ENCODE measurements around the gene AUH.
"Not testable (repeated sequence)": the region's sequence is repeated elsewhere in the genome, so short reads cannot be mapped to it uniquely, and the experiment has no call there.

Gene AUH

GRCh38 chr9:91199739-91200497 lies 161.8 kb downstream of the AUH start:
- no peaks in the 10 kb centered on the region for H3K27me3 ChIP-seq (ENCODE audit: insufficient read depth, low read length)
- no peak overlapping the region for H2AFZ ChIP-seq (ENCODE audit: low read length, unreplicated experiment)
- peaks cover 48% of the 10 kb centered on the region for H3K4me1 ChIP-seq (ENCODE audit: control insufficient read depth, insufficient read depth, low read length, unreplicated experiment)
- H3K79me2 ChIP-seq (ENCODE audit: control insufficient read depth, insufficient read depth, low read length, unreplicated experiment) = no peaks in the 10 kb centered on the region
- peaks cover 10% of the 10 kb centered on the region; the same call in 1 of the 2 replicates for H3K36me3 ChIP-seq (ENCODE audit: insufficient read depth, low read length)
- H3K4me3 ChIP-seq (ENCODE audit: low read depth, low read length) = no peak overlapping the region; the same call in 1 of the 2 replicates
- H3K27ac ChIP-seq (ENCODE audit: low read depth, low read length) = peak overlapping the region; percentile 38; the same call in 1 of the 2 replicates

GRCh38 chr9:91198881-91199280 lies 162.8 kb downstream of the AUH start:
- Histone ChIP-seq H3K27ac (ENCODE audit: low read depth, low read length) (peak overlapping the region; percentile 95; the same call in 1 of the 2 replicates), H3K36me3 (ENCODE audit: insufficient read depth, low read length) (peaks cover 10% of the 10 kb centered on the region; the same call in 1 of the 2 replicates), H3K4me1 (ENCODE audit: control insufficient read depth, insufficient read depth, low read length, unreplicated experiment) (peaks cover 58% of the 10 kb centered on the region)
- H3K27me3 ChIP-seq (ENCODE audit: insufficient read depth, low read length); H3K4me3 ChIP-seq (ENCODE audit: low read depth, low read length); H3K79me2 ChIP-seq (ENCODE audit: control insufficient read depth, insufficient read depth, low read length, unreplicated experiment); H2AFZ ChIP-seq (ENCODE audit: low read length, unreplicated experiment): not testable (repeated sequence)

GRCh38 chr9:91198405-91198804 lies 163.3 kb downstream of the AUH start:
- peaks cover 60% of the 10 kb centered on the region for H3K4me1 ChIP-seq (ENCODE audit: control insufficient read depth, insufficient read depth, low read length, unreplicated experiment)
- no peaks in the 10 kb centered on the region for H3K79me2 ChIP-seq (ENCODE audit: control insufficient read depth, insufficient read depth, low read length, unreplicated experiment)

DNA sequence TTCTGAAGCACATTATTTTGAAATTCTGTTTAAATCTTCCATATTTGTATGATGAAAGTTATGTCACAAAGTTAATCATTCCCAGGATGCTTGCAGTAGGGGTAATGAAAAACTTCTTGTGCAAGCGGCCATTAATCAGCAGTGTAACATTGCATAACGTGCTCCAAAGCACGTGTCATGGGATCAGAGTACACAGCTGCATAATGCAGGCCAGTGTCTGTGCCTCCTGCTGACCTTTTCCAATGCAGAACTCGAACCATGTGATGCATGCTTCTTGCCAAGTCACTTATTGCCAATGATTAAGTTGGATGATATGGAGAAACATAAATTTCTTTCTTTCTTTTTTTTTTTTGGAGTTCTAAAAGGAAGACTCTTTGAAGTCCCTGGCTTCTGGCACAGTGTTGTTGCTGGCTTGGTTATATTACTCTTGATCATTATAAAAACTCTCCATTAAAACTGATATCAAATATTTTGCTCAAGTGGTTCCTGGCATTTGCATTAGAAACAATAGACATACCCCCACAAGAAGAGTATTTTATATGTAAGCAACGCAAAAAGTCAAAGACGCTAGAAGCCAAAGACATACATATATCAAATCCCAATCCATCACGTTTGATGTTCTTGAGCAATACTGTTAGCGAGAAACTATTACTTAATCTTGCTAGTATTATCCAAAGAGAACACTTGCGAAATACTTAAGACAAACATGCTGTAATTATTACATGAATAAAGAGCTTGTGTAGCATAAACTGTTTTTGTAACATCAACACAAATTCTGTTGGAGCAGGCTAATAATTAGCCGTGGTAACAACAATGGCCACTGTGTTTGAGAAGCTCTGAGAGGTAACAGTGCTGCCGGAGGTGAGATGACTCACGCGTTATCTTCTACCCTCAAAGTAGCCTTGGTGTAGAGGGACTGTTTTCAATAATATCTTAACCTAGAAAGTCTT lies 164.2 kb downstream of the AUH start:
- Histone ChIP-seq H3K27me3 (ENCODE audit: insufficient read depth, low read length) (no peaks in the 10 kb centered on the region), H3K79me2 (ENCODE audit: control insufficient read depth, insufficient read depth, low read length, unreplicated experiment) (no peaks in the 10 kb centered on the region), H2AFZ (ENCODE audit: low read length, unreplicated experiment) (no peak overlapping the region), H3K4me1 (ENCODE audit: control insufficient read depth, insufficient read depth, low read length, unreplicated experiment) (peaks cover 65% of the 10 kb centered on the region), H3K27ac (ENCODE audit: low read depth, low read length) (peak overlapping the region; percentile 95), H3K4me3 (ENCODE audit: low read depth, low read length) (peak overlapping the region; percentile 23; the same call in 1 of the 2 replicates), H3K36me3 (ENCODE audit: insufficient read depth, low read length) (peaks cover 5% of the 10 kb centered on the region; the same call in 1 of the 2 replicates)

More at GRCh38 chr9:91198405-91198804, 163.3 kb downstream of the AUH start:
- H3K27ac ChIP-seq (ENCODE audit: low read depth, low read length) = peak overlapping the region; percentile 95
- H2AFZ ChIP-seq (ENCODE audit: low read length, unreplicated experiment) = no peak overlapping the region
- peaks cover 10% of the 10 kb centered on the region; the same call in 1 of the 2 replicates for H3K36me3 ChIP-seq (ENCODE audit: insufficient read depth, low read length)
- peak overlapping the region; percentile 23; the same call in 1 of the 2 replicates for H3K4me3 ChIP-seq (ENCODE audit: low read depth, low read length)
- H3K27me3 ChIP-seq (ENCODE audit: insufficient read depth, low read length) = no peaks in the 10 kb centered on the region

GRCh38 chr9:91196103-91196950 lies 165.4 kb downstream of the AUH start:
- no peak overlapping the region for H2AFZ ChIP-seq (ENCODE audit: low read length, unreplicated experiment)
- no peaks in the 10 kb centered on the region for H3K79me2 ChIP-seq (ENCODE audit: control insufficient read depth, insufficient read depth, low read length, unreplicated experiment)
- H3K4me1 ChIP-seq (ENCODE audit: control insufficient read depth, insufficient read depth, low read length, unreplicated experiment) = peaks cover 73% of the 10 kb centered on the region
- H3K36me3 ChIP-seq (ENCODE audit: insufficient read depth, low read length) = no peaks in the 10 kb centered on the region
- H3K27ac ChIP-seq (ENCODE audit: low read depth, low read length) = peak overlapping the region; percentile 95
- no peak overlapping the region for H3K4me3 ChIP-seq (ENCODE audit: low read depth, low read length)
- no peaks in the 10 kb centered on the region for H3K27me3 ChIP-seq (ENCODE audit: insufficient read depth, low read length)

DNA sequence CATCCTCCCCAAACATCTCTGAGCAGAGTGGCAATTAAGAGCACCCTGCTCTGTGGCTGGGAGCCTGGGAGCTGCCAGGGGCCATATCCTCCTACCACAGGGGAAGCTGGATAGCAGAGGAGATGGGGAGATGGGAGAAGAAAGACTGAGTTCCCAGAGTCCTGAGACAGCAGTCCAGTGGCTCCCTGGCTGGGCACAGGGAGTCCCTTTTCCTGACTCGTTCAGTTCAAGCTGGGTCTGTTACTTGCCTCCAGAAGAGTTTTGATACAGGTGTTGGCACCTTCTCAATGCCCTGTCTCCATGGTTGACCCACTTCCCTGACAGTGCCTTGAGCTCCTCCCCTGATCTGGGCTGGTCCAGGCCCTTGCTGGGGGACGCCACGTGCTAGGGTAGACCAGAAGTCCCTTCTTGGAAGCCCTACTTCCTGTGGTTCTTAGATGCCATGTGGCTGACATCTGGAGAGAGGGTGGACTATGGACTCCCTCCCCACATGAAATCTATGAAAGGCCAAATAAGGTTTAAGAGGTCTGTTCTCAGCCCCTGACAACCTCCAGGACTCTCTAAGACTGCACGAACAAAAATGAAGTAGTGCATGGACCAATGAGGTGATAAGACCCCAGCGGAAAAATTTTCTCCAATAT lies 166.2 kb downstream of the AUH start:
- no peak overlapping the region for H2AFZ ChIP-seq (ENCODE audit: low read length, unreplicated experiment)
- no peaks in the 10 kb centered on the region for H3K36me3 ChIP-seq (ENCODE audit: insufficient read depth, low read length)
- 0 out of 2 replicates have a peak overlapping the region, but pooled peaks have one; percentile 0 for H3K27ac ChIP-seq (ENCODE audit: low read depth, low read length)
- peaks cover 65% of the 10 kb centered on the region for H3K4me1 ChIP-seq (ENCODE audit: control insufficient read depth, insufficient read depth, low read length, unreplicated experiment)
- no peak overlapping the region for H3K4me3 ChIP-seq (ENCODE audit: low read depth, low read length)
- H3K79me2 ChIP-seq (ENCODE audit: control insufficient read depth, insufficient read depth, low read length, unreplicated experiment) = no peaks in the 10 kb centered on the region
- H3K27me3 ChIP-seq (ENCODE audit: insufficient read depth, low read length) = no peaks in the 10 kb centered on the region

DNA sequence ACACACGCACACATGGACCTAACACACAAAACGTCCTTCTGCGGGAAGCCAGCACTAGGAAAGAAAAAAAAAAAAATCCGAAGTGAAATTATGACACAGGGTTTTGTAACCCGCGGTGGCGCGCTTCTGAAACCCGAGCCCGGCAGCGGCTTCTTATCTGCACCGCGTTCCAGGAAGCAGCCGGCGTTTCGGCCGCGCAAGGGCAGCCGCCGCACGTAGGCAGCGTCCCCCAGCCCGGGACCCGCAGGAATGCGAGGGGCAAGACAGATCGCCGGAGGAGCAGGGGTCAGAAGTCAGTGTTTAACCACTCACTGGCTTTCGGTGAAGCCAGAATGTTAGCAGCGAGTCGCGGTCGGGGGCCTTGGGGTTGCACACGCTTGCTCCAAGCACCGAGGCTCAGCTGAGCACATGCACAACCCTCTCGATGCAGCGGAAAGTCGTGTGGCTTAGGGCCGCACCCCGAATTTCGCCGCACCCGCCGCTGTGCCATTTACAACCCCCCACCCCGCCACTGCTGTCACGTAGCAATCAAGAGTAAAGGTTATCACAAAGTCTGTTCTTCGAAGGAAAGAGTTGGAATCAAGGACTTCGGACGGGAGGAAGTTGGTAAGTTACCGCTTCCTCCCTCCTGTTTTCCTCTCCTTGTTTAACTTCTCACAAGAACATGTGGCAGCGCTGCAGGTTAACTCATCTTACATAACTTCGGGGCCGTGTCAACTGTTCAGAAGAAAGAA lies 167.9 kb downstream of the AUH start:
- Histone ChIP-seq H3K27me3 (ENCODE audit: insufficient read depth, low read length) (no peaks in the 10 kb centered on the region), H3K36me3 (ENCODE audit: insufficient read depth, low read length) (no peaks in the 10 kb centered on the region), H3K4me3 (ENCODE audit: low read depth, low read length) (peak overlapping the region; percentile 73), H3K79me2 (ENCODE audit: control insufficient read depth, insufficient read depth, low read length, unreplicated experiment) (no peaks in the 10 kb centered on the region), H3K4me1 (ENCODE audit: control insufficient read depth, insufficient read depth, low read length, unreplicated experiment) (peaks cover 54% of the 10 kb centered on the region), H3K27ac (ENCODE audit: low read depth, low read length) (peak overlapping the region; percentile 99), H2AFZ (ENCODE audit: low read length, unreplicated experiment) (peak overlapping the region; percentile 39)

GRCh38 chr9:91193087-91193657 lies 168.5 kb downstream of the AUH start:
- Histone ChIP-seq H2AFZ (ENCODE audit: low read length, unreplicated experiment) (peak overlapping the region; percentile 19), H3K4me3 (ENCODE audit: low read depth, low read length) (peak overlapping the region; percentile 73), H3K27me3 (ENCODE audit: insufficient read depth, low read length) (no peaks in the 10 kb centered on the region), H3K27ac (ENCODE audit: low read depth, low read length) (peak overlapping the region; percentile 99), H3K79me2 (ENCODE audit: control insufficient read depth, insufficient read depth, low read length, unreplicated experiment) (no peaks in the 10 kb centered on the region), H3K4me1 (ENCODE audit: control insufficient read depth, insufficient read depth, low read length, unreplicated experiment) (peaks cover 48% of the 10 kb centered on the region), H3K36me3 (ENCODE audit: insufficient read depth, low read length) (no peaks in the 10 kb centered on the region)

Data from ACC112 (cell line).